NCI-H2227 (cell line): ENCODE data around the gene CABCOCO1.

ENCODE experiments used
- DNase-seq: peaks from one replicate; lab custom pipeline; 2025; ENCODE audit not compliant: unreplicated experiment; lab: John Stamatoyannopoulos, UW

Gene CABCOCO1

GRCh38 chr10:61754587-61755550 is 92.1 kb downstream of the CABCOCO1 start:
- no peak for DNase-seq

DNA sequence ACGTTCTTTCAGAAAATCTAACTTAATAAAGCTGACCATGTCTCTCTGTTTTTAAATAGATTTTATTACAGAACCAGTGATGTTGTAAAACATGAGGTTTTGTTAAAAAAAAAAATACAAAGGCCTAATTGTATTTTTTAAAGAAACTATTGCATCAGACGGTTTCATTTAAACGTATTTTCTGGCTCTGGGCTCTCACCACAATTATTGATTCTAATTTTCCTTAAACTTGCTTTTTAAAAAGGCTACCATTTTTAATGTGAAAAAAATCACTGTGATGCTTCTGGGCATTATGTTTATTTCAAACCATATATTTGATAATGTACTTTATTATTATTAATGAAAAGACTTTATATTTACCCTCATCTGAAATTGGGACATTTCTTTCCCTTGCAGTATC is 94.3 kb downstream of the CABCOCO1 start:
- DNase-seq: no peak

- DNase-seq: no peak
These were observed 95.0 kb downstream of the CABCOCO1 start for GRCh38 chr10:61757525-61758397.

GRCh38 chr10:61758433-61758832 is 95.7 kb downstream of the CABCOCO1 start:
- DNase-seq: no peak

DNA sequence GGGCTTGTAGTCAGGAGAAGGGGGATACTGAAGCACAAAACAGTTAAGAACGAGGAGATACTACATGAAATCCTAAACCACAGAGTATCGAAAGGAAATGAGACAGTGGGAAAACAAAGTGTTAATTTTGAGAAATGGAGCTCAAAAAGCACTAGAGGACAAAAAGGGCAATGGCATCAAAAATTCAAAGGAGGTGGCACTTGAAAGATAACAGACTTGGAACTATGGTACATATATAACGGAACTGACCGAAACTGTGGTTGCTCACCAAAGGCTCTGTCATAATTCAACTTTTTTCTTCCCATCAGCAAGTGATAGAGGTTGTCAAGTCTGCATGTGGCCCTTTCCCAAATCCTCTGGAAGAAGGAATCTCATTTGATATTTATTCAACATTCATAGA is 97.0 kb downstream of the CABCOCO1 start:
- DNase-seq: no peak

DNA sequence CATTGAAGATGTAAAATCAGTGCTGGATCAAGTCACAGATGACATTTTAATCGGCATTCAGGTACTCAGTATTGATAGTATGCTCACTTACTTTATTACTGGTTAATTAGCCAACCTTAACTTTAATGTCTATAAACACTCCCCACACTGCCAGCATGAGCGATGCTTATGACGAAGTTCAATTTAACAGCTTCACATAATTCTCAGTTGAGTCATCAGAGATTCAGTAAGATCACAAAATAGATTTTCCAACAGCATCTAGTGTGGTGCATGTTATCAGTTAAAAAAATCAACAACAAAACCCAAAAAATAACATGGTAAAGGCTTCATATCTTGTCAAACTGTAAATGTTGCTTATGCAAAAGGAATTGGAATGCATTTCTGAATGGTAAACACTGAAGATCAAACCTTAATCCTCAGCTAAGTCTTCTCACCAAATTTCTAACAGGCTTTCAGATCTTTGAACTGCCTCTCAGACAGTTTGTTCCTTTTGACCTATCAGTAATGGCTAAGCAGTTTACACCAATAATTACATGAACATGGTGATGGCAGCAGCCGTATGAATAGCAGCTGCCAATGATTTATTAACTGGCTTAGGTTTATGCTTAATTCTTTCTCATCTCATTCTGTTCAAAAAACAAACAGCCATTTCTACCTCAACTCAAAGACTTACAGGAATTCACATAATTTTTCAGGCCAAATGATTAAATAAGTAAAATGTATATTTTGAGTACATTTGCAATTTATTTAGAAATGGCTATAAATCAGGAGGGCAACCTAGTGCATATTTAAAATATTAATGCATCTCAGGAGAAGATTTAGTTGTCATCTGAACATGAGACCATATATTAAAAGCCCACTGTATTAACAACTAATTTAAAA is 98.5 kb downstream of the CABCOCO1 start:
- peak; percentile 53 for DNase-seq

- DNase-seq: peak; percentile 57
These were observed 99.1 kb downstream of the CABCOCO1 start for GRCh38 chr10:61761825-61762217.

DNA sequence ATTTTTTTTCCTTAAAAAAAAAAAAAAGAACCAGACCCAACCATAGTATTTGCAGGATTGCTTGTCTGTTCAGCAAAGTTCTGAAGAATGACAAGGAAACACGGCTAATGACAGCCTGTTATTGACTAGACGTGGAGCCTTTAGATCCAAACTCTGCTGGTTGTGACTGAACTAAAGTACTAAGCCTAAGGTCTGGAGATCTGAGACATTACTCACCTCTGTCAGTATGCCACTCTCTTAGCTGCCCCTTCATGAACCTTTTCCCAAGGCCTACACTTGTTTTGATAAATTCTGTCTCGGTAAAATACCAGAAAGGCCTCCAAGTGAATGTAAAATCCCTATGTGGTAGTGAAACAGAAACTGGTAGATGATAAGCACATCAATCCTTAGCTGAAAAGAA is 101.0 kb downstream of the CABCOCO1 start:
- no peak for DNase-seq

DNA sequence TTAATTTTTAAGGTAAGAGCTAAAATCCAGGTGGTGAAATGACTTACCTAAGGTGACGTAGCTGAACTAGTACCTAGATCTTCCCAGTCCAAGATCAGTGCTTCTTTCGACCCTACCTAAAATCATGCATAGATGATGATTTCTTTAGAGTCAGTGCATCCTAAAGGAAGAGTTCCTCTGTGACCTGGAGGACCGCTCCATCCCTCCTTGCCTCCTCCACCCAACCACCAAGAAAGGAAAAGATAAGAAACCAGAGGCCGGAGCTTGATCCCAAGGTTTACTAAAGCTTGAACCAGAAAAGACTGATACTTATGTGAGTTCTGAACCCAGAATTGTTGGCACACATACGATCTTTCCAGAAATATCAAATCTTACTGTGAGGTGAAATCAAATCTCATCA is 101.8 kb downstream of the CABCOCO1 start:
- no peak for DNase-seq

DNA sequence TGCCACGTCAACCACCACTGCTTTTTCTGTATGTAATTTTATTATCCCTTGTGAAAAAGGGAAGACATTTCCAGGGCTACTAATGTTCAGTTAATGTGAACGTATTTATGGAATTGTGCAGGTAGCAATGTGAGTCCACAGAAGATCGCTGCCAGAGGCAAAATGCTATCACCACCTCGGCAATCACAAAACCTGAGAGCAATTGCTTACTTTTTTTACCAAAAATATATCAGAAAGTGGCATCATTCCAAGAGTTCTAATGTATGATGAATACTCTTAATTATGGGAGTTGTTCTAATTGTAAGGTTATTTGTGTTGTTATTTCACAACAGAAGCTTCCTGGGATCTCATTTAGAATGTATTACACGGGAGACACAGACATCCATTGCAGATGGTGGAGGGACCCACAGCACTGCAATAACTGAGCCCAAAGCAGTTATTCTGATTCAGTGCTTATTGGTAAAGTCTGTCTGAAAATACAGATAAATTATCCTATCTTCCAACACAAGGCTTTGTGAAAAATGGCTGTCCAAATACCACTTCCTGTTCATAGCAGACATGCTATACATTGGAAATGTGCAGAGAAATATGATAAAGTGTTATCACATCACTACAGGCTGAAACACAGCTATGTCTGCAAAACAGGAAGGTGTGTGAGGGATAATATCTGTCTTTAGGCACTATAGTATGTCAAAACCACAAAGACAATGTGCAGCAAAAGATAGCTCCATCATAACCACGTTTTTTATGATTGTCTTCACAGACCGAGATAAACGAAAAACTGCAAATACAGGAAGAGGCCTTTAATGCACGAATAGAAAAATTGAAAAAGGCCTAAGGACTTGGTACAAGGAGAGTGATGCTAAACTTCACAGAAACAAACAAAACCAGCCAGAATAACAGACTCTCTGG is 102.7 kb downstream of the CABCOCO1 start:
- DNase-seq: no peak

DNA sequence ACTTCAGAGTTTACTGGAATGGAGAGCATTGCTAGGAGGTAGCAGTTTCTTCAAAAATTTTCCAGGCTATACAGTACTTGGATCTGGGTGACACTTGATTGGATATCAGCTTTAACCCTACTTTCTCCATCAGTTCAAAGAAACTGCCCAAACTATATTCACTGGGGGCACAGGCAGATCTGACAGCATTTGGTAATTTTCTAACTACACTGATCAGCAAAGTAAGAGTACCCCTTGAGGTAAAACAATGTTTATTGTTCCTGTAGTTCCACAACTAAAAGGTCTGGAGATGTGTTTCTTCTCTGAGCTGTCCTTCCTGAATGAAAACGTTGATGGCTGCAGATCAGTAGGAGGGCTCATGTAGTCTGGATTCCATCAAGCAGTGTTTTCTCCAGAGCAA is 104.2 kb downstream of the CABCOCO1 start:
- no peak for DNase-seq

DNA sequence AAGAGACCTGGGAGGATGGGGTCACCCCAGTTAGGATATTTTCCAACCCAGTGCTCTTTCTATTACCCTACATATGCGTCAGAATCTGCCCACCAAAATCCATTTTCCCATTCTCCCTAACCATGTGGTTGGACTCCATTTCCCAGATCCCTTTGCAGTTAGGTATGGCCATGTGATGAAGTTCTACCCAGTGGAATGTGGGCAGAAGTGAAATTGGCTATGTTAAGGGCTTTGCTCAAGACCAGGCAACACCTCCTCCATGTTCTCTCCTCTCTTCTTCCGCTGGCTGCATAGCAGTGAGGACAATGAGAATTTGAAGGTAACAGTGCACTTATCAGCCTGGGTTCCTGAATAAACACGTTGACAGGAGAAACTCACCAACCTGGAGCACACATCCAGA is 111.3 kb downstream of the CABCOCO1 start:
- no peak for DNase-seq

- no peak for DNase-seq
These were observed 112.4 kb downstream of the CABCOCO1 start for GRCh38 chr10:61775111-61775510.

- DNase-seq: no peak
These were observed 114.0 kb downstream of the CABCOCO1 start for GRCh38 chr10:61776615-61777266.

DNA sequence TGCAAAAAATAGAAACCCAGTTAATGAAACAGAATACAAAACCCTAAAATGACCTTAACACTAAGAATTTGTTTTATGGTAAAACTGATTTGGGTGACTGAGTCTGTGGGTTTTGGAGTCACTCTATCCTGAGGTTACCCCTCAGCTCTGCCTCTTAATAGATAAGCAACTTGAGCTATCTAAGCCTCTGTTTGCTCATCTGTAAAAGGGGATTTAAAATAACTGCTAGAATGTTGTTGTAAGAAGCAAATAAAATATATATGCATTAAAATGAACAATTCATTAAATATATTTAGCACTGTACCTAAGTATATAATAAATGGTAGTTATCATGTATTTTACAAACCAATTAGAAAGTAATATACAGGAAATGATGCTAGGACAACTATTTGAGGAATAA is 115.4 kb downstream of the CABCOCO1 start:
- DNase-seq: no peak

DNA sequence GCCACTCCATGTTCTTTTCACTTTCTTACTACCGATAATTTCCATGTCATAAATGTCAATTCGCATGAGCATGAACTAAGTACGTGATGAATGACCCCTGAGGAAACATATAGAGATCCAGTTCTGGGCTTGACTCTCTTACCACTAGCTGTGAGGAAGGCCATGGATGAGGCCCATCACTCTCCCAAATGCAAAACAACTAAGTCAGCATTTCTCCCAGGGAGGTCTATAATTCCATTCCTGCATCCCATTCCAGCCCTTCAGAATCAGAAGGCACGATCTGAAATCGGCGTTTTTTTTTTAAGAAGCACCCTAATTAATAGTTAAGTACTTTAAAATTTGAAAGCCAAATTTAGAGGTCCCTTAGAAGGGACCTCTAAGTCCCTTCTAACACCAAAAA is 116.5 kb downstream of the CABCOCO1 start:
- DNase-seq: no peak

DNA sequence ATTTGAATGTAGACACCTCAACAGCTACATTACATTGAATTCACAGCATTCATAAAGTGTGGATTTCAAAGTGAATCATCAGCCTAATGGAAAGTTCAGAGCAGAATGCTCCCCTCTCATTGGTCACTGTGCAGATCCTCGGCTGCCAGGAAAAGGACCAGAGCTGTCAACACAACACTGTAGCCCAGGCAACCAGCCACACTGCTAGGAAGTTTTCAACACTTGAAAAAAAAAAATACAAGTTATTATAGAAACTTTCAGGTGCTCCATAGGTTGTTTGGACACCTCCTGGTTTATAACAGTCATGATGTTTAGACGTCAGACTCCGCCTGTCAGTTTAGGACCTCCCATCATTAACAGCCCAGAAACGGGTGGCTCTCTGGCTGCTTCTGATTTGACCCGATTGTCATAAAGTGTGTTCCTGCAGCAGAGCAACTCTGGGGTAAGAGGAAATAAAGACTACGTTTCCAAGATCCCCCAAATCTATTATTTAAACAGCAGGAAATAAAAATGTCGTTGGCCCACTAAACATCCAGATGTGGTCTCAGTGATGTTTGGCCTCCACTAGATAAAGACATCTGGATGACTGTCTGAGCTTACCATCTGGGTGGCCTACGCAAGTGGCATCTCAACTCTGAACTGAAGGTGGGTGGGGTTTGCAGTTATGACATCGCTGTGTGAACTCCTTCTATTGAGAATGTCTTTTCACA is 117.4 kb downstream of the CABCOCO1 start:
- DNase-seq: no peak

DNA sequence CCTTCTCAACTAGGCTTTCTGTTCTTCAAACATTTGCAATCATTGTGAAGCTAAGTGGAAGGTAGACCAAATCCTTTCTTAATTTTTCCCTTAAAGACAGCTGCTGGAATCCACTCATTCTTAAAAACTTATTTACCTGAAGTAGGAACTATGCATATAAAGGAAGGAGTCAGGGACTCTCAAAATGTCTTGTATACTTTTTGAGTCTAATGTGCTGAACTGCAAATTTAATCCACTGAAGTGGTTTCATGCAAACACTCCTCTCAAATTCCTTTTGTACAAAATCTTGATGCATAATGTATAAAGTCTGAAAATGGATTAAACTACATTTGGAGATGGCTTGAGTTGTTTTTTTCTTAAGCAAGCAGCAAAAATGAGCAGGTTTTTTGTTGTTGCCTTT is 118.0 kb downstream of the CABCOCO1 start:
- no peak for DNase-seq

DNA sequence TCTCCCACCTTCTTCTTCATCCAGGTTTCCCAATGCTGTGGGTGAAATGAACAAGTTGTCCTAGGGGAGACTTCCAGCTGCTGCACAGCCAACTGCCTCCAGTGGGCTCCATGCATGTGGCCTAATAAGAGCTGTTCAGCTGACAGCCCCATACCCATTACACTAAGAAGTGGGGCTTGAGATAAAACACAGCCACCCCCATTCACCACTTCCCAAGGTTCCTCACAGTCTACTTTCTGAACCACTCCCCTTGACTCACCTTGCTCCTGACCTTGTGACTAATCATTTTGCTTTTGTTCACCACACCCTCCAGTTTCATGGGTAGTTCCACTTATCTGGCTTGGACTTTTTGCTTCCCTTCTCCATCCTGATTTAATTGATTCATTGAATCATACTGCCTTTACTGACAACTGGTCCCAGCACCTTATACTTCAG is 119.3 kb downstream of the CABCOCO1 start:
- DNase-seq: no peak
